Activated effector memory CD4-positive, alpha-beta T cell treated with anti-CD3 and anti-CD28 coated beads, Interleukin-2, amount 50 U/mL, for 16 hours (primary cell): ENCODE data around the gene HOXA5.

ENCODE experiments used
- DNase-seq: peaks from one replicate; pipeline ENCODE4 v3.0.0-alpha.2; 2020

Gene HOXA5

DNA sequence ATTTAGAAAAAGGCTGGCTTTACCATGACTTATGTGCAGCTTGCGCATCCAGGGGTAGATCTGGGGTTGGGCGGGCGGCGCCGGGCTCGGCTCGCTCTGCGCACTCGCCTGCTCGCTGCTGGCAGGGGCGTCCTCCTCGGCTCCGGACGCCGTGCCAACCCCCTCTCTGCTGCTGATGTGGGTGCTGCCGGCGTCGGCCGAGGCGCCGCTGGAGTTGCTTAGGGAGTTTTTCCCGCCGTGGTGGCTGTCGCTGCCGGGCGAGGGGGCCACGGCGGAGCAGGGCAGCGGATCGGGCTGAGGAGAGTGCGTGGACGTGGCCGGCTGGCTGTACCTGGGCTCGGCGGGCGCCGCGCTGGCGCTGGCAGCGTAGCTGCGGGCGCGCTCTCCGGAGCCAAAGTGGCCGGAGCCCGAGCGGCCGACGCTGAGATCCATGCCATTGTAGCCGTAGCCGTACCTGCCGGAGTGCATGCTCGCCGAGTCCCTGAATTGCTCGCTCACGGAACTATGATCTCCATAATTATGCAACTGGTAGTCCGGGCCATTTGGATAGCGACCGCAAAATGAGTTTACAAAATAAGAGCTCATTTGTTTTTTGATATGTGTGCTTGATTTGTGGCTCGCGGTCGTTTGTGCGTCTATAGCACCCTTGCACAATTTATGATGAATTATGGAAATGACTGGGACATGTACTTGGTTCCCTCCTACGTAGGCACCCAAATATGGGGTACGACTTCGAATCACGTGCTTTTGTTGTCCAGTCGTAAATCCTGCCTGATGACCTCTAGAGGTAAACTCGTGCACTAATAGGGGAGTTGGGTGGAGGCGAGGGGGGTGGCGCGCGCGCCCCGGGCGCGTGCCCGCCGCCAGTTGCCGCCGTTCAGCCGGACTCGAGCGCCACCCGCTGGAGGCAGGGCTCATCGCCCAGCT is at the start of gene HOXA5:
Gene HOXA5 (minus strand): TSS at position 659 of the 927 bp plus-strand sequence. CDS start 74 bp downstream, at position 585.
- no peak for DNase-seq

DNA sequence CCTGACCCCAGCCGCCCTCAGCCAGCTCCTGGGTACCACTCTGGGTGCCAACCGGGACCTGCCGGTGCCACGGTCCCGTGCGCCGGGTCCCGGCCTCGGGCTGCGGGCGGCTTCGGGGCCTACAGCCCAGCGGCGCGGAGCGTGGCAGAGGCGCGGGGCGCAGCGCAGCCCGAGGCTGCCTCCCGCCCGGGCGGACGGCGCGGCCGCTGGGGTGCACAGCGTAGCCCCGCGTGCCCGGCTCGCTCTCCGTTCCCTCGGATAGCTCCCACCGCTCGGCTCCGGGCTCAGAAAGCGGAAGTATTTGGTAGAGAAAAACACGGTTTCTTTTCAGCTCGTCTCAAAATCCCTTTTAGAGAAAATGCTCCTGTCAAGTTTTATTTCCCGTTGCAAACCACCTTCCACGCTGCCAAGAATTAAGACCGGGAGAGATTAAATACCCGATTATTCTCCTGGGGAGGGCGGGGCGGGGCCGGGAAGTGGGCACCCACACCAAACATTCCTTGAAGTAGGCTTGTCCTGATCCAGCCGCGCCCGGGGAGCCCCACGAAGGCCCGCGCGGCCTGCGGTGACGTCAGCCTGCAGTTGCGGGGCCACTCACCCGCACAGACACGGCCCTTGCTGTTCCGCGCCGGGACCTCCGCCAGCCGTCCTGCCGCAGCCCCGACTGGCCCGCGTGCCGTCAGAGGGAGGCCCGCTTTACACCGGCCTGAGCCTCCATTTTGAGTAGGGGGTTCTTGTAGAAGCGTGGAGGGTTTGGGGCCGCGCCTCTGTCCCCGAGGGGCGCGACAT is 49.3 kb upstream of the HOXA5 start:
- peak; percentile 68 for DNase-seq

DNA sequence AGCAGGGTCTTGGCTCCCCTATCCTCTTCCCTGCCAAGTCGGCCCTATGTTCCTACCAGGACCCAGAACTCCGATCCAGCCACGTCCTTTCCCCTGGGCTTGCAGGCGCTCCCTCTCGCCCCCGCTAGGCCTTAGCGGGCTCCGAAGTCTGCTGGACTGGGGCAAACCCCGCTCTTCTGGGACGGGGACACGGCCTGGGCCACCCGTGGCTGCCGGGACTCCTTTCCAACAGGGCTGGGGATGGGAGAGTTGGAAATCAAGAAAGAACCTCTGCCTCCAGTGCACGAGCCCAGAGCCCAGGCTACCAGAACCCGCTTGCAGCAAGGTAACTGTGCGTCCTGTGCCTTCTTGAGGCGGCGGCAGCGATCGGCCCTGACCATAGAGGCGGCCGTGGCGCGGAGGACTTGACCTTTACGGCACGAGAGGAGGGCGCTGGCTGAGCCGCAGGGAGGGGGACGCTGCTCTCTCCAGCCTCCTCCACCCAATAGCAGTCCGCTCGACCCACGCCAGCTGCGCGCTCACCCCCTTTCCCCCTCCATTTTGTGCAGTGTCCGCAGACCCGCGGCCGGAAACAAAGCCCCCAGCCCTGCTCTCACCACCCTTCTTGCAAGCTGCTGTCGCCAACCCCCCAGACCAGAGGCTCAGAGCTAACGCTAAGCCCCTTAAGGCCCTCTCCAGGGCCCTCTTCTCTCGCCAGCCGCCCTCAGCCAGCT is 48.5 kb upstream of the HOXA5 start:
- peak; percentile 61 for DNase-seq

DNA sequence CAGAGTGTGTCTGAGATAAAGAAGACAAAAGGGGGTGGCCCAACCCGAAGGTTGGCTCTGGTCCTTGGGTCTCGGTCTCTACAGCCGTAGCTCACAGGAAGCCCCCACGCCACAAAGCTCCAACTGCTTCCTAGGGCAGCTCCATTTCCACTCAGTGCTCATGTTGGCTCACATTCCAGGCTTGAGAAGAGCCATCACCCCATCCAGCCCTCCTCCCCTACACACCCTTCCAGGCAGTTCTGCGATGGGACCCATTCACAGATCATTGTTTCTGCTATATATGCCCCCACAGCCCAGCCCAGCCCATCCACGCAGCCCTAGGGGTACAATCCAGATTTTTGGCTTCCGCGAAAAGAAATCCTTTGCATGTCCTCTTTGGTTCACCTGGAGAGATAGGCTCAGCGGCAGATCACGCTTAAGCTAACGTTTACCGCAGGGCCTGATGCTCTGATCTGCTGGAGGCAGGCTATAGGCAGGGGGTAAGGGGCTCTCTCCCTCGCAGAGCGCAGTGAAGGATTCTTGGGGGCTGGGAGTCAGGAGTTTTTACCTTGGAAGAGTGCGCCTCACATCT is 47.8 kb upstream of the HOXA5 start:
- peak; percentile 57 for DNase-seq

DNA sequence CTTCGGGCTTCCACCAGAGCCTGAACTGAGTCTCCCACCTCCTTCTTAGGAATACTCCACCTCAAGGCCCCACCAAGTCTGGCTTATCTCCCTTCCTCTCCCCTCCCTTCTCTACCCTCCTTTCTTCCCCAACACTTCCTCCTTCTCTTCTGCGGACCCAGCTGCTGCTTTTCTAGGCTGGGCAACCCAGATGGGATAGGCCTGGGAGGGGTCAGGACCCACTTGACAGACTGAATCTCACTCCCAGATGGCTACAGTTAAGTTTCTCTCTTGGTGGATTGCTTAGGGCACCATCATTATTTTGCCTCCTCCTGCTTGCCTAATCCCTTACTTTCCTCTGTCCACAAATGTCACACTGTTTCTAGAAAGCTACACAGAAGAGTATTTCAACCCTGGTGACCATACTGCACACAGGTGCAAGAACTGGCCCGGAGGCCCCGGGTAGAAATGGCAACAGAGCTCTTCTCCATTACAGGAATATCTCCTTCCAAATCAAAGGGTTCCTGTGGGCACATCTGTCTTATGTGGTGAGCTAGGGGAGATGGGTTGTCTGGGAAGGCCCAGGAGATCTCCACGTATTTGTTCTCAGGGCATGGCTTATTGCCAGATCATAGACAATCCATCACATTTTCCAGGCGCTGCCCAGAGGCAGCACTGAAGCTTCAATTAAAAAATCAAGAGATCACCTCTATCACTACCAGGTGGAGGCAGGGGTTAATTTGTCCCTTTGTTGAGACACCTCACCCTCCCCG is 46.7 kb upstream of the HOXA5 start:
- peak; percentile 47 for DNase-seq

DNA sequence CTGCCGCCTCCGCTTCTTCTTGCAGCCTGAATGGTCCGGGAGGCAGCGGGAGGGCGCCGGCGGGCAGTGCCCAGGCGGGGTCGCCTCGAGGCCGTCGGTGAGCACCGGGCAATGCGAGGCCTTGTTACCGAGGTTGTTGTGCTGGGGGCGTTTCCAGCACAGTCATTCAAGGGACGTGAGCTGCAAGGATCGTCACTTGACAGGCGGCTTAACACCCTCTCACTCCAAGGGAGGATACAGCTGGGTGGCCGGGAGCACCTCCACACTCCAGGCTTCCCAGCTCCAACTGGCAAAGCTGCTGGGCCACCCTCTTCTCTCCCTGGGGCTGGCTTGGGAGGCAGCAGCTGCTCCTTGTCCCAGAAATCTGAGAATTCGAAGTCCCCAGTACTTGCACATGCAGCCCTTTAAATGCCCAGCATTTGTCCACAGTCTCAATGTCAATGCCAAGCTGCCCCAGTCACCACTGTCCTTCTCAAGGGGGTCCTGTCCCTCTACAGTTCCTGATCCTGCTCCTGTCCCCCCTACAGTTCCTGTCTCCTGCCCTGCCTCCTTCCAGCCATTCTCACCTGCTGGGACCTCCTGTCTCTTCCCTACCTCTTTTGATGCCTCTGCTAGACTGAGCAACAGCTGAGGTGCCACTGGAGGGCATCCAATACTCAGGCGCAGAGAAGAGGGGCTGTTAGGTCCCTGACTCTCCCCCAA is 46.0 kb upstream of the HOXA5 start:
- peak; percentile 60 for DNase-seq

DNA sequence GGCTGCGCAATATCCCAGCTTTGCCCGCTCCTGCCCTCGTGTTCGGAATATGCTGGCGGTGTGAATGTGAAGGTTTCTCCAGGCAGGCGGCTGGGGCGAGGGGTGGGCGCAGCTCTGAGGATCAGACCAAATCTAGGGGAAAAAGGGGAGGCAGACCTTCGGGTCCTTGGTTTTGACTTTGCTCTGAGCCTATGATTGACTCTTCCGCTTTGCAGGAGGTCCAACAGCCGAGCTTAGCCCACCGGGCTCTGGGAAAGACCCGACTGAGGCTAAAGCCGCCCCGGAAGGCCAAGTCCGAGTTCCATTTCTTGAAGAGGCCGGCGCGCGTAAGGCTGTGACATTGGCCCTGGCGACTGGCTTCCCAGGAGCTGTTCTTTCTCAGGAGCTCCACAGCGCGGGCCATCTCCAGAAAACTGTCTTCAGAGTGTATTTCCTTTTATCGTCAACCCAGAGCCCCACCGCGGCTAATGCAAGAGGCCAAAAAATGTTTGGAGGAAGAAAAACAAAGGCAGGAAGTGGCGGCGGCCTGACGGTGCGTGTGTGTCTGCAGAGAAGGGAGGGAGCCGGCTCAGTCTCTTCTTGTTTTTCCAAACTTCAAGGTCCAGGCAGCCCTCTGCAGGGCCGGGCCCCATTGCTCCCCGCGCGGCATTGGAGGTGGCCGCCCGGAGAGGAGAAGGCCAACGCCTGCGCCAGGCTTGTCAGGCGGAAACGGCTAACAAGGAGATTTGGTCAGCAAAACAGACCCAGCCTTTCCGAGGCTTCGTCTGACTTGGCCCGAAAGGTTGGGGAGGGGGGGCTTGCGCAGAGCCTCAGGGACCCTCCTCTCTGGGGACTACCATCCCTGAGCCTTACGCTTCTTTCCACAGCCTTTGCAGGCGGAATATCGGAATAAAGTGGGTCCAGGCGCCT is 45.2 kb upstream of the HOXA5 start:
- DNase-seq = peak; percentile 69

DNA sequence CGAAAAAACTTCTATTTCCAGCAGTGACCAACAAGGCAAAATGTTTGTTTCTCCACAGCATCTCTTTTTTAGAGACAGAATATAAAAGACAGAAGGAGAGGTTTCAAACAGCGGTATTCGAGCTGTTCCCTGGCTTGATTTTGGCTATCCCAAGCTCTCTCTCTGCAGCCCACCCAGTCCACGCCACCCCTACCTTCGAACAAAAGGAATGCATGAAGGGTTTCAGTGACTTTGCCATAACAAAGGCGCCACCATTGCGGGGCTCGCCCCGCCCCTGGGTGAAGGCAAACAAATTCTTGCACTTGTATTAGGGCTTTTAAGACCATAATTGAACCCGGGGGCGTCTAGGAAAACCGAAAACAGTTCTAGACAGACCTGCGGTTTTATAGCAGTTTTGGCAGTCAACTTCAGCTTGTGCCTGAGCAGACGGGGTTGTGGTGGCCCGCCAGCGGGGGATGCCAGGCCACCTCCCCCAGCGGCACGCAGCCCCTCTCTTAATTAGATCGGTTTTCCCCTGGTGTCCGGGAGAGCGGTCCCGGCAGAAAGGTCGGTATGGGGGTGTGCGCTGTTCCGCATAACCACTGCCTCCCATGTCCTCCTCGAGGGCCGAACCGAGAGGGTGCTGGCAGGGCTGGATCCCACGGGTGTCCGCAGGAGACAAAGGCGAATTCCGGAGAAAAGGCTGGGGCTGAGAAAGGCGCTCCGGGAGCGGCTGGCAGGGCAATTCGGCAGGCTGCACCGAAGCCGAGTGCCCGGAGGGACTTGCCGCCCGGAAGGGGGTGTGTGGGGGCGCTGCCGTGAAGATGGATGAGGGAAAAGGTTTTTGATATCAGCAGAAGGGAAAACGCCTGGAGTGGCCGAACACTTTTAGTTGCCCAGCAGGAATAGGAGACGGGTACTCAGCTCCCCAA is 44.2 kb upstream of the HOXA5 start:
- peak; percentile 62 for DNase-seq

DNA sequence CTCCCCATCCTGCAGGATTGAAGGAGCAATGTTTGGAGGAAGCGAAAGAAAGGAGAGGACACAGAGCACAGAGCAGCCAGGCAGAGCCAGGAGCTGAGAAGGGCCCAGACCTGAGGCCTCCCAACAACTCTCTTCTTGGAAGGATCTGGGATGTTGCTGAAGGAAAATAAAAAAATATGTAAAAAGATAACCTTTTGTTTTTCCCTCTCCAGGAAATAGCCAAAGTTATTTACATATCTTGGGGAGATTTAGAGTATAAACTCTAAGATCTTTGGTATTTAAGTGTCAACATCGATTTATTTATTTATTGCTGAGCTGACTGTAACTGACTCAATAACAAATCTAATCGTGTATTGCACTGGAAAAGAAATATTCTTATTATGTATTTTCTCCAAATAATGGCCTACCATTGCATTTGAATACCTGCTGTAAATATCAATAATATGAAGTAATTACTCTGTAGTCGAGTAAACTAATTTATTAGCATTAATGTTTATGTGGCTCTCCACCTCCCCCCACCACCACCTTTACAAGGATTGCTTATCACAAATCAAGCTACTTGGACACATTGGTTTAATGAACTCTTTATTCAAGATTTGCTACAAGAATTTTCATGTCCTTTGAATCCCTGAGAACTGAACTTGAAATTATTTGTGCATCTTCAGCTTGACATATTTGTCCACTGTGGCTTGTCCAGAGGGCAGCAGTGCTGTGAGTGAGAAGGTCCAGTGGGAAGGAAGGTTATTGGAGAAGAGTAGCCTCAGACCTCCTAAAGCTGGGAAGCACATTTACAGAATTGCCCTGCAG is 43.4 kb upstream of the HOXA5 start:
- DNase-seq = no peak

DNA sequence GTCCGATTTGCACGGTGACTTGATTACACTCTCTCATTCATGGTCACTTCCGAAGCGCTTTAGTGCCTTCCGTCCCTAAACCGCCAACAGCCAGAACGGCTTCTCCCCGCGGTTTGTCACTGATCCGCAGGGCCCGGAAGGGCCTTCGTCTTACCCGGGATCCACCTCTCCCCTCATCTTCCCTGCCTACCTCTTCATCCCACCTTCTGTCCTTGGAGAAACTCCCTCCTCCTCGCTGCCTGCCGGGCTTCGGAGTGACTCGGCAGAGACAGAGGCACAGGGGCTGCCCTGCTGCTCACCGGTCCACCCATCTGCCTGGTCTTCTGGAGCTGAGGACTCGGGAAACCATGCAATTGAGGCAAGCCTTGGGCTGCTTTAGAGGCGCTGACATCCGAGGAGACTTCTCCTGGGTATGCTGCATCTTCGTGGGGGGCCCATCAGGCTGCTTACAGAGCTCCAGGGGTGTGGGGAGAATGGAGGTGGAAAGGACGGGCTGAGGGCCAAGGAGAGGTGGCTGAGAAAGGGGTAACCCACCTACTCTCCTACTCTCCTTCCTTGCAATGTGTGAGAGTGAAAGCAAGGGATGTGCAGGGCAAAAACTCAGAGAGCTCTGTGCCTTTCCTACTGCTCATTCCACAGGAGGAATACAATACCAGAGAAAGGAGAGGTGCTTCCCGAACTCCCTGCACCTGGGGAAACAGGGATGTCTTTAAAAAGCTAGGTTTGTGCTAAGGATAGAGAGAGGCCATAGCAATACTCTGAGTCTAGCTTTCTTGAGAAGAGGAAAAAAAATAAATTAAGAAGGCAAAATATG is 42.6 kb upstream of the HOXA5 start:
- peak; percentile 62 for DNase-seq

DNA sequence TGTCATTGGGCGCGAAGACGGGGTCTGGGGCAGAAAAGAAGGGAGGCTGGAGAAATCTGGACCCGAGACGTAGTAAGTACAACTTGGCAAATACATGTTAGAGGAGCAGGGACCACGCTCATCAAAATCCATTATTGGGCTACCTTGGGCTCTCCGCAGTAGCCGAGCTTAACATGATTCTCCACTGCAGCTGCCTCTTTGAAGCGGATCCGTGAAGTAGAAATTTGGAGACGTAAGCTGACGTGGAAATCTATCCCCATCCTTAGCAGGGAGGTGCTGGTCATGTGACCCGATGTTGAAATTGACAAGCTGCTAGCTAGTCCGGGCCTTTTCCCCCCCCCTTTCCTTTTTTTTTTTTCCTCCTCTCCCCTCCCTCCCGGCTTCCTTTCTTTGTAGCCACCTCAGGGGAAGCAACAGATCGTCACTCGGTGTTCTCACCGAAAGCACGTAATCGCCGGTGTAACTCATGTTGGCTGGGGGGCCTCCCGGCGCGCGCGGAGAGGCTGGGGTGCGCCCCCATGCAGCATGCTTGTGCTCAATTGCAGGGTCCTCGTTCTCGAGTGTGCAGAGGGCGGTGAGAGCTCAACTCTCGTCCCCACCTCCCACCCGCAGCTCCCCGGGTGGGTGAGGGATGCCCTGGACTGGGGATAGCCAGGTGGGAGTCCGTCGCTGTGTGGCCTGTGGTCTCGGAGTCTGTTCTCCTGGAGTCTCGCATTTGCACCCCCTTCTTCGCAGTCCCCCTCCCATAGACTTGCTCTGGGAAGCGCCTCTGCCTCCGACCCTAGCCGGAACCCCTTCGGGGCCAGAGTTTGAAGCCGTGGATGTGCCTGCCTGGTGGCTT is 41.8 kb upstream of the HOXA5 start, which contains the start of gene HOXA11:
Gene HOXA11 (minus strand): TSS at position 220 of the 841 bp plus-strand sequence. CDS start 88 bp downstream, at position 132.
- peak; percentile 62 for DNase-seq

DNA sequence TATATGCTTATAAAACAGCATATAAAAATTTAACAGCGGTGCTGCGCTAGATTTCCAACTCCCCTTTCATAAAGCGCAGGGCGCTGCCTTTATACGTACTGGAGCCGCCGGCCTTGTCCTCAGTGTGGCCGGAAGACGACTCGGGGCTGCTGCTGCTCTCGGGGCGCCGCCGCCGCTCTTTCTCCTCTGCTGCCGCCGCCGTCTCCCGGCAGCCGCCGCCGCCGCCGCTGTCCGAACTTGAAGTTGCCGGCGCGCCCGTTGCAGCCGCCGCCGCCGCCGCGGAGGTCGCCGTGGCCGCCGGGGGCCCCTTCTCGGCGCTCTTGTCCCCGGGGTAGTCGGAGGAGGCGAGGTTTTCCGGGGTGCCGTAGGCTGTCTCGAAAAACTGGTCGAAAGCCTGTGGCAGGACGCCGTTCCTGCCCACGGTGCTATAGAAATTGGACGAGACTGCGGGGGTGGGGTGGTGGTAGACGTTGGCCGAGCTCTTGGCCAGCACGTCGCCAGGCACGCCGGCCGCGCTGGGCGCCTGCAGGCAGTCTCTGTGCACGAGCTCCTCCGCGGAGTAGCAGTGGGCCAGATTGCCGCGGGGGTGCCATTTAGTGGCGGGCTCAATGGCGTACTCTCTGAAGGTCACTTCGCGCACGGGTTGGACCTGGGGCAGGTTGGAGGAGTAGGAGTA is 41.0 kb upstream of the HOXA5 start:
- DNase-seq = peak; percentile 64

DNA sequence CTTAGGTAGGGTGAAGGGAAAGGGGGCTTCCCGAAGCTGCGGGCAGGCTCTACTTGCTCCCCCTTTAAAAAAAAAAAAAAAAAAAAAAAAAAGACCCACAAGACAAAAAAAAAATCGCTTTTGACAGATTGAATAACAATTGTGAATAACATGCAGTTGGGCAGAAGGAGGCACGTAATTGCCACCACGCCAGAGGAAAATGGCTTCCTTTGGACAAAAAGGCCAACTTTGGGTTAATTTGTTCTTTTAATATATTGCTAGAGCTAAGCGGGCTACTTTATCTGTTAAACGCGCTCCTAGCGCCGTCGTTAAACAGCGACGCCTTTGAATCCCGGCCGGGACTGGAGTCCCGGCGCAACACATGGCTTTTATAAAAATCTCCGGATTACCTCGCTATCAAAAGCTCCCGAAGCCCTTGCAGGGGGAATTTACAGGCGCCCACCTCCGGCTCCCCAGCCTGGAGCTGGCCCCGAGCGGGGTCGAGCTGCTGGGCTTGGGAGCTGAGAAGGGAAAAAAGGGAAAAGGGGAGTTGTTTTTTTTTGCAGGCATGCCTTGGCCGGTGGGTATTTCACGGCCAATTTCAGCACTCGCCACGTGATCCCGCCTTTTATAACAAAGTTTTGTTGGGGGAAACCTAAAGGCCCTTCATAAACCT is 40.3 kb upstream of the HOXA5 start:
- DNase-seq = peak; percentile 58

DNA sequence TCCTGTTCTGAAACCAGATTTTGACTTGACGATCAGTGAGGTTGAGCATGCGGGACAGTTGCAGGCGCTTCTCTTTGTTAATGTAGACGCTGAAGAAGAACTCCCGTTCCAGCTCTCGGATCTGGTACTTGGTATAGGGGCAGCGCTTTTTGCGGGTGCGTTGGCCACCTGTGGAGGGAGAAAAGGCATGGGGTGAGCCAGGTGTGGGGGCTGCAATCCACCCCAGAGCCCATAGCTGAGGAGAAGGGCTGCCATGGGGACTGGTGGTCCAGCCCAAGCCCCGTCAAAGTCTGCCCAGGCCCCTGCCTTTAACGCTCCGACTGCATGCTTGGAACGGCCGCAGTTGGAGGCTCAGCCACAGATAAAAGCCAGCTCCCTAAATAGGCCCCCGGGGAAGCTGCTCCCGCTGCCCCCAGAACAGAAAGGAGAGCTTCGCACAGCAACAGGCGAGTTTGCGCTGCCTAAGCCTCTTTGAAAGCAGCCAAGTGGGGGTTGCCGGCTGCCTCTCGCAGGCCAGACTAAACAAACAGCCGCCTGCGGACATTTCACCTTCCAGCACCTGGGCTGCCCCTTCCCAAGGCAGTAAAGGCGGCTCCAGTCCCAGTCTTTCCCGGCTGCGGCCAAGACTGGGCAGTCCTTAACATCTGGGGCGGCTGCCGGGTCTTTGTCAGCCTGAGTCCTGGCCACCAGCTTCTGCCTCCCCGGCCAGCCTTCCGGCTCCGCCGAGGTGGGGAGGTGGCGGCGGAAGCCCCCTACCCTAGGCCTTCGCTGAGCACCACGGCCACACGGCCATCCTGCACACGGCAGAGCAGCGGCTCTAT is 39.6 kb upstream of the HOXA5 start:
- peak; percentile 46 for DNase-seq
